Activated T-cell treated with anti-CD3 and anti-CD28 coated beads, Interleukin-2, amount 50 U/mL, for 24 hours (primary cell): ENCODE data around the gene KATNAL2.

Experiments used
- DNase-seq: peaks from one replicate; pipeline ENCODE4 v3.0.0-alpha.2; 2020
- H3K27ac Mint-ChIP-seq: 2 replicates; pipeline ENCODE4 v1.8.0; 2020; ENCODE audit warnings: mild to moderate bottlenecking, mixed read lengths
- H3K27me3 Mint-ChIP-seq: 2 replicates; pipeline ENCODE4 v1.8.0; 2020; ENCODE audit warnings: mixed read lengths
- H3K36me3 Mint-ChIP-seq: 2 replicates; pipeline ENCODE4 v1.8.0; 2020; ENCODE audit warnings: low read depth, mixed read lengths
- H3K4me1 Mint-ChIP-seq: 2 replicates; pipeline ENCODE4 v1.8.0; 2020; ENCODE audit warnings: low read depth, mixed read lengths
- H3K4me3 Mint-ChIP-seq: 2 replicates; pipeline ENCODE4 v1.8.0; 2020; ENCODE audit warnings: mild to moderate bottlenecking, moderate library complexity, mixed read lengths
- H3K9me3 Mint-ChIP-seq: 2 replicates; pipeline ENCODE4 v1.8.0; 2020; ENCODE audit warnings: mixed read lengths

Gene KATNAL2

GRCh38 chr18:46910856-46911255 is 6.5 kb upstream of the KATNAL2 start:
- Mint-ChIP-seq H3K9me3 (no peaks in the 10 kb centered on the region), H3K27me3 (no peaks in the 10 kb centered on the region), H3K27ac (no peak overlapping the region), H3K4me3 (no peak overlapping the region), H3K4me1 (peaks cover 45% of the 10 kb centered on the region), H3K36me3 (peaks cover 24% of the 10 kb centered on the region)
- no peak for DNase-seq

- Mint-ChIP-seq H3K27me3 (no peaks in the 10 kb centered on the region), H3K36me3 (peaks cover 6% of the 10 kb centered on the region), H3K9me3 (peaks cover 2% of the 10 kb centered on the region), H3K27ac (peak overlapping the region; percentile 93), H3K4me3 (peak overlapping the region; percentile 90), H3K4me1 (peaks cover 54% of the 10 kb centered on the region)
- no peak for DNase-seq
Observed at GRCh38 chr18:46915800-46916550, 1.4 kb upstream of the KATNAL2 start.

- peaks cover 2% of the 10 kb centered on the region for H3K9me3 Mint-ChIP-seq
- H3K27me3 Mint-ChIP-seq, result no peaks in the 10 kb centered on the region
- H3K27ac Mint-ChIP-seq, result peak overlapping the region; percentile 93
- H3K4me3 Mint-ChIP-seq, result peak overlapping the region; percentile 90
- H3K4me1 Mint-ChIP-seq, result peaks cover 54% of the 10 kb centered on the region
- peaks cover 6% of the 10 kb centered on the region for H3K36me3 Mint-ChIP-seq
- no peak for DNase-seq
Observed at GRCh38 chr18:46916551-46917107, 773 bp upstream of the KATNAL2 start.

- H3K27ac Mint-ChIP-seq, result peak overlapping the region; percentile 86
- peaks cover 2% of the 10 kb centered on the region for H3K9me3 Mint-ChIP-seq
- no peaks in the 10 kb centered on the region for H3K27me3 Mint-ChIP-seq
- H3K4me1 Mint-ChIP-seq, result peaks cover 47% of the 10 kb centered on the region
- peak overlapping the region; percentile 90 for H3K4me3 Mint-ChIP-seq
- peaks cover 6% of the 10 kb centered on the region for H3K36me3 Mint-ChIP-seq
- DNase-seq, result no peak
Observed at GRCh38 chr18:46917803-46918600, 600 bp downstream of the KATNAL2 start.

- H3K4me3 Mint-ChIP-seq, result no peak overlapping the region
- peaks cover 6% of the 10 kb centered on the region for H3K36me3 Mint-ChIP-seq
- peaks cover 27% of the 10 kb centered on the region for H3K4me1 Mint-ChIP-seq
- H3K27ac Mint-ChIP-seq, result no peak overlapping the region
- no peaks in the 10 kb centered on the region for H3K27me3 Mint-ChIP-seq
- peaks cover 2% of the 10 kb centered on the region for H3K9me3 Mint-ChIP-seq
- no peak for DNase-seq
Observed at GRCh38 chr18:46920067-46920466, 2.7 kb downstream of the KATNAL2 start.

- H3K36me3 Mint-ChIP-seq, result peaks cover 6% of the 10 kb centered on the region
- no peak for DNase-seq
- no peak overlapping the region for H3K27ac Mint-ChIP-seq
- H3K9me3 Mint-ChIP-seq, result peaks cover 2% of the 10 kb centered on the region
- no peak overlapping the region for H3K4me3 Mint-ChIP-seq
- H3K4me1 Mint-ChIP-seq, result peaks cover 22% of the 10 kb centered on the region
- H3K27me3 Mint-ChIP-seq, result no peaks in the 10 kb centered on the region
Observed at GRCh38 chr18:46920653-46921052, 3.3 kb downstream of the KATNAL2 start.

- Mint-ChIP-seq H3K9me3 (no peaks in the 10 kb centered on the region), H3K27me3 (peaks cover 4% of the 10 kb centered on the region), H3K36me3 (no peaks in the 10 kb centered on the region), H3K27ac (no peak overlapping the region), H3K4me3 (no peak overlapping the region), H3K4me1 (no peaks in the 10 kb centered on the region)
- no peak for DNase-seq
Observed at GRCh38 chr18:46939337-46939963, 22.0 kb downstream of the KATNAL2 start.

GRCh38 chr18:46939998-46940571 is 22.7 kb downstream of the KATNAL2 start:
- Mint-ChIP-seq H3K27ac (no peak overlapping the region), H3K4me1 (no peaks in the 10 kb centered on the region), H3K4me3 (no peak overlapping the region), H3K36me3 (no peaks in the 10 kb centered on the region), H3K9me3 (no peaks in the 10 kb centered on the region), H3K27me3 (peaks cover 5% of the 10 kb centered on the region)
- DNase-seq, result no peak

- no peak overlapping the region for H3K4me3 Mint-ChIP-seq
Observed at GRCh38 chr18:46942646-46943045, 25.2 kb downstream of the KATNAL2 start.

GRCh38 chr18:46946656-46947282 is 29.4 kb downstream of the KATNAL2 start:
- Mint-ChIP-seq H3K36me3 (no peaks in the 10 kb centered on the region), H3K9me3 (no peaks in the 10 kb centered on the region), H3K4me3 (no peak overlapping the region), H3K27me3 (peaks cover 24% of the 10 kb centered on the region), H3K27ac (no peak overlapping the region), H3K4me1 (no peaks in the 10 kb centered on the region)
- DNase-seq, result peak; percentile 73

More at GRCh38 chr18:46942646-46943045, 25.2 kb downstream of the KATNAL2 start:
- Mint-ChIP-seq H3K36me3 (no peaks in the 10 kb centered on the region), H3K4me1 (no peaks in the 10 kb centered on the region), H3K27me3 (peaks cover 9% of the 10 kb centered on the region), H3K9me3 (no peaks in the 10 kb centered on the region), H3K27ac (no peak overlapping the region)
- no peak for DNase-seq

- DNase-seq, result no peak
- no peak overlapping the region for H3K4me3 Mint-ChIP-seq
- H3K27me3 Mint-ChIP-seq, result peaks cover 19% of the 10 kb centered on the region
- no peaks in the 10 kb centered on the region for H3K36me3 Mint-ChIP-seq
- no peaks in the 10 kb centered on the region for H3K9me3 Mint-ChIP-seq
- H3K27ac Mint-ChIP-seq, result no peak overlapping the region
- H3K4me1 Mint-ChIP-seq, result no peaks in the 10 kb centered on the region
Observed at GRCh38 chr18:46950064-46950656, 32.8 kb downstream of the KATNAL2 start.

- H3K27ac Mint-ChIP-seq, result no peak overlapping the region
Observed at GRCh38 chr18:46953195-46953594, 35.8 kb downstream of the KATNAL2 start.

GRCh38 chr18:46958209-46958608 is 40.8 kb downstream of the KATNAL2 start:
- Mint-ChIP-seq H3K4me3 (no peak overlapping the region), H3K27ac (no peak overlapping the region), H3K9me3 (peaks cover 2% of the 10 kb centered on the region), H3K27me3 (no peaks in the 10 kb centered on the region), H3K4me1 (no peaks in the 10 kb centered on the region), H3K36me3 (no peaks in the 10 kb centered on the region)
- no peak for DNase-seq

More at GRCh38 chr18:46953195-46953594, 35.8 kb downstream of the KATNAL2 start:
- no peaks in the 10 kb centered on the region for H3K4me1 Mint-ChIP-seq
- no peaks in the 10 kb centered on the region for H3K36me3 Mint-ChIP-seq
- no peak overlapping the region for H3K4me3 Mint-ChIP-seq
- no peaks in the 10 kb centered on the region for H3K9me3 Mint-ChIP-seq
- H3K27me3 Mint-ChIP-seq, result peaks cover 15% of the 10 kb centered on the region
- DNase-seq, result no peak
